NT2/D1 (cell line): Measurements from ENCODE around the gene ELAPOR1.

Experiments used
- SUZ12 ChIP-seq: IDR thresholded peaks from 2 replicates; pipeline ENCODE4 v1.6.1; 2011; ENCODE audit not compliant: insufficient read length, insufficient read depth; ENCODE audit errors: extremely low read depth
- YY1 ChIP-seq: IDR thresholded peaks from 2 replicates; pipeline ENCODE4 v1.6.1; 2011; ENCODE audit not compliant: insufficient read length, insufficient read depth

GRCh38 chr1:109104364-109105151, 9.4 kb upstream of the ELAPOR1 start:
- TF ChIP-seq SUZ12, result no peak
- no peak for TF ChIP-seq YY1
